Activated CD8-positive, alpha-beta memory T cell treated with anti-CD3 and anti-CD28 coated beads for 48 hours (primary cell): ENCODE measurements around the gene EPB42.
"Not testable (repeated sequence)": the region's sequence is repeated elsewhere in the genome, so short reads cannot be mapped to it uniquely, and the experiment has no call there.

Experiments used
- DNase-seq, 3 experiments: peaks; one replicate each; pipeline ENCODE4 v3.0.0-alpha.2; 2020; ENCODE audit warnings: low read depth in 2 of 3, low spot score in 2 of 3

Gene EPB42

DNA sequence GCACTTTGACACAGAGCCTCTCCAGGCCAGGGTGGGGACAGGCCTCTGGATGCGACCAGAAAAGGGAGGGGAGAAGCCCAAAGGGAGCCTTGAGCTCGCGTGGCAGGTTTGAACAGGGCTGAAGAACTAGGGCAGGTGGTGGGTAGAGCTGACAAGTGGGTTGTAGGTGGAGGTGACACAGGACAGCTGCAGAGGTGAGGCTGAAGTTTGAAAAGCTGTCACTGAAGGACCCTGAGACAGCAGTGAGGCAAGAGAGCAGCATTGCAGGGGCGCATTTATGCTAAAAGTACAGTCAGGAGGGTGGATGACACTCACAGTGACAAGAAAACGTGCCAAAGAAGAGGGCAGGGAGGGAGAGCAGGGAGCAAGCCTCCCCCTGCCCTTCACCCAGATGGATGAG lies 21.8 kb upstream of the EPB42 start:
- no peak for DNase-seq

DNA sequence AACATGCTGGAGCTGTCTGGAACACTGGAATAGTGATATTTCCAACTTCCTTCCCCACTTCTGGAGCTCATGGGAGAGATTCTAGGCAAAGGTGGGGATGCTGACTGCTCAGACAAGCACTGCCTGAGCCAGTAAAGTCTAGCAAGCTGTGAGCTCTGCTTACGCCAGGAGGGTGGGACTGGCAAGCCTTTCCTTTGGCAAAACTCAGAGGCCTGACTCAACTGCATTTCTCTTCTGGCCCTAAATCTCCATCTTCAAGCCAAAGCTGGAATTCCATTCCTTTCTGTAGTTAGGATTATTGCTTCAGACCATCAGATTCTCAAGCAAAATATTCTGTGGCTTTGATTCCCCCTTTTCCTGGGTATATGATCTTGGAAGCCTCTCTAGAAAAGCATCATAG lies 20.3 kb upstream of the EPB42 start:
- no peak for DNase-seq

DNA sequence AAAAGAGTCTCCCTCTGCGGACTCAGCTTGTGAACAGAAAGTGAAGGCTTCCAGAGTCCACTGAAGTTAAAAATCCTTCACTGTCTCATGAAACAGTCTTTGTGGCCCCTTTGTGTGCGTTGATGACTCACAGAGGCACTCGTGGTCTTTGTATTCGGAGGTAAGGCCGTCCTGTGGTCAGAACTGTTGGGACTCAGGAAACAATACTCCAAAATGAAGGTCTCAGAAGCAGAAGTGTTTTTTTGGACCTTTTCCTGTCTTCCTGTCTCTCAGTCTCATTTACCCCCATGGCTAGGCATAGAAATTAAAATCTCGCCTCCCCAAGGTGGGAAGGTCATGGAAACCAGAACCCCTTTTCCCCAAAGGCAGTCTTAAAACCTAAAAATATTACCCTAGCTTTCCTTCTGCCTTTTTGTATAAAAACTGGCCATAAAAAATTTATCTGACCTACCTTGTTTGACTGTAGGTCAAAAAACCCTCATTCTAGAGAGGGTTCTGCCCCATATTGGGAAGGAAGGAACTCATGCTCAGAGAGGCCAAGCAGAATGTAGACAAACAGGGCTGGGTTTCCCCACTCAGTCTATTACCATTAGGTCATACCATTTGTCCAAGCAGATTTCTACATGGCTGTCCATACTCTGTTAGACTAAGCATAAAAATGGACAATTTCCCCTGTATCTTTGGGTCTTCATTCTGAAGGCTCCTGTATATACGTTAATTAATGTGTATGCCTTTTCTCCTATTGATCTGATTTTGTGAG lies 19.1 kb upstream of the EPB42 start:
- no peak for DNase-seq

DNA sequence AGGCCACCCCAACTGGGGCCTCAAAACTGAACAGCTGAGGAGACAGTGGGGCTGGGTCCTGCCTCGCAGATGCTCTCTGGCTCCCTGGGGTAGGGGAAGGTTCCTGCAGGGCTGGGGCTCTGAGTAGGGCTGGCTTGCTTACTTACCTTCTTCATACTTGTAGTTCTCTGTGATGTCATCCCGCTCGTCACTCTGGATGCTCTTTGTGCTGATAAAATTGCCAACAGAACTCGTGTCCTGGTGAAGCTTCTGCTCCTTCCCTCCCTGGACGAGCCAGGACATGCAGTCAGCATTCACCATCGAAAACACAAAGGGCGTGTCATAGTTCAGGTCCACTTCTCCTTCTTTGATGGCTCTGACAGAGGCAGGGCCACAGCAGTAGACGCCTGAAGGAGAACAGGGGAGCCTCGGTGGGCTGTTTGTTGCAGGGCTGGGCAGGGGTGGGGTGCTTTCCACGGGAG lies 17.9 kb upstream of the EPB42 start:
- no peak for DNase-seq

DNA sequence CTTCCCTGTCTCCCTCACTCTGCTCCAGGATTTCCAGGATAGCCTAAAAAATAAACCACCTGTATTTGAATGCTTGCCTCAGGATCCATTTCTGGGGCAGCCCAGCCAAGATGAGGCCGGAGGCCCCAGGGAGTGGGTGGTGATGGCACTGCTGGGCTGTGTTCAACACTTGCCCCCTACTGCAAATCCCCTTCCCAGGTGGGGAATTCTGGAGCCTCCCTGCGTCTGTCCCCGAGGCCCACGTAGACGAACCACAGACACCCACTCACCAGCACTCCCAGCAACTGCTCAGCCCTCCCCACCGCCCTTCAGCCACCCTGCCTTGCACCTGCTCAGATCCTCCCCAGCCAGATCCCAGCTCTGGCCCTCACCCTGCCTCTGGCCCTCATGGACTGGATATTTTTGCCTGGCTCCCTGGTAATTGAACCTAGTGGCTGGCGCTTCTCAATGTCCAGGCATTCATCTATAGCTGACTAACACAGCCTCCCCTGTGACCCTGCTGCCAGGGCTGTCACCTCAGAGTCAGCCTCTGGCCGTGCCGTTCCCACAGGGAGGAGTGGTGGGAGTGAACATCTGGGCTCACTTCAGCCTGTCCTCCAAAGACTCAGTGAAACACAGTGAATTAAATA lies 17.1 kb upstream of the EPB42 start:
- no peak for DNase-seq

DNA sequence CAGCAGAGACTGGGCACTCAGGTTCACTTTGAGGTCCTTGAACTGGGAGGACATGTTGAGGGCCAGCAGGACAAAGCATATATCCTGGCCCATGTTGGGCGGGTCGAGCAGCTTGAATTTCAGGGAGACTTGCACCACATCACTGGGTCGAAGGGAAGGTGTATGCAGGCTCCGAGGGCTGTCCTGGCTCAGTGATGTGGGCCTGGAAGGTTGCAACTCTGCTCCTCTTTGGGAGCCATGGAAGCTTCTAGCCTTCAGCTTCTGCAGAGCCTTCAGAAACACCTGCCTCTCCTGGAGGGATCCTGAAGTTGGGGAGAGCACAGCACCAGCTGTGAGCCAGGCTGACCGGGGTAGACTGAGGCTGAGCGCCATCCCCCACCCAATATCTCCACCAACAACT lies 14.7 kb upstream of the EPB42 start:
- DNase-seq, result no peak

DNA sequence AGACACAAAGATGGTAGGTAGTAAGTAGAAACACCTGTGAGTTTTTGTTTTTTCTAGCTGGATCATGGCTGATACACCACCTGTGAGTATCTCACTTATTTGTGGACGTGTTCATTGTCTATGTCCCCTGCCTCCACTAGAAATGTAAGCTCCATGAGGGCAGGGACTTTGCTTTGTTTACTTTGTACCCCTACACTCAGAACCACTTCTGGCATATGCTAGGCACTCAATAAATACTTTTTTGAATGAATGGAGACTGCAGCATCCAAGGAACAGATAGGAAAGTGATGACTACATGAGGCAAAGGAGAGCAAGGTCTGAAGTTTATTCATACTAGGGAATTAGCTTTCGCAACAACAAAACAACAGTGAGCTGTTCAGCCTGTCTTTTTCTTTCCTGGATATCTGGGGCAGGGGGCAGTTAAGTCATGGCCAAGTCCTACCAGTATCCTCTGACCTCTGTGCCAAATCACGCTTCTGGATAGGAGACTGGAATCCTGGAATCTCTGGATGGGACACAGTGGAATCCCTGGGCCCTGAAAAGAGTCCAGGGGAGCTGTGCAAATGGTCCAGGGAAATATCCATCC lies 11.6 kb upstream of the EPB42 start:
- no peak for DNase-seq

DNA sequence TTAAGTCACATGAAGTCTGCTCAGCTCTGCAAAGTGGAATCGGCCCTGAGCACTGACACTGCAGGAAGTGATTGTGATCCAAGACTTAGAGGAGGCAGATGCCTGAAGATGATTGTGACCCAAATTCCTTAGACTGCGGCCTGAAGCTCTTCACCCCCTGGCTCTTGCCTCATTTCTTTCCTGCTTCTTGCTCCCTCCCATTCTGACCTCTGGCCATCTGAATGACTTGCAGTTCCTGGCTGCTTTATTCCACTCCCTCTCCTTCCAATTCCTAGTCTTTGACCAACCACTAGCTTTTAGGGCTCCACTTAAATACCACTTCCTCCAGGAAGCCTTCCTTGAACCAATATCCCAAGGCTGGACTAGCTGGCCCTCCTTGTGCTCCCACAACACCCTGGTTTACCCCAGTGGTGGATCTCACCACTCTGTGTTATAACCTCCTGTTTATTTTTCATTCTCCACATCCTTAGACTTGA lies 9.9 kb upstream of the EPB42 start:
- DNase-seq, result no peak

DNA sequence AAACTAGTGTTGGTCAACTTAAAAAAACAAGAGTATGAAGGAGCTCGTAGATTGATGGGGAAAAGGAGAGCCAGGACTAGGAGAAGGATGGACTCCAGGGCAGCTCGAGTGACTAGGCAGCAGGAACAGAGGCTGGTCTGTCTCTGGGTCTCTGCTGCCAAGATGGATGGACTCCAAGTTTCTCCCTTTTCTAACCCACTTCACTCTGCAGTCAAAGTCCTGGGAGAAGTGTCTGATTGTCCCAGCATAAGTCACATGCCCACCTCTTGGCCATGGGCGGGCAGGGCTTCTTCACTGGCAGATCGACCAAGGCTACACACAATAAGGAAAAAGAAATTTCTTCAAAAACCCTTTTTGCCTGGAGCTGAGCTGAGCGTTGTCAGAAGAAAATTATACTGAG lies 9.2 kb upstream of the EPB42 start:
- no peak for DNase-seq

DNA sequence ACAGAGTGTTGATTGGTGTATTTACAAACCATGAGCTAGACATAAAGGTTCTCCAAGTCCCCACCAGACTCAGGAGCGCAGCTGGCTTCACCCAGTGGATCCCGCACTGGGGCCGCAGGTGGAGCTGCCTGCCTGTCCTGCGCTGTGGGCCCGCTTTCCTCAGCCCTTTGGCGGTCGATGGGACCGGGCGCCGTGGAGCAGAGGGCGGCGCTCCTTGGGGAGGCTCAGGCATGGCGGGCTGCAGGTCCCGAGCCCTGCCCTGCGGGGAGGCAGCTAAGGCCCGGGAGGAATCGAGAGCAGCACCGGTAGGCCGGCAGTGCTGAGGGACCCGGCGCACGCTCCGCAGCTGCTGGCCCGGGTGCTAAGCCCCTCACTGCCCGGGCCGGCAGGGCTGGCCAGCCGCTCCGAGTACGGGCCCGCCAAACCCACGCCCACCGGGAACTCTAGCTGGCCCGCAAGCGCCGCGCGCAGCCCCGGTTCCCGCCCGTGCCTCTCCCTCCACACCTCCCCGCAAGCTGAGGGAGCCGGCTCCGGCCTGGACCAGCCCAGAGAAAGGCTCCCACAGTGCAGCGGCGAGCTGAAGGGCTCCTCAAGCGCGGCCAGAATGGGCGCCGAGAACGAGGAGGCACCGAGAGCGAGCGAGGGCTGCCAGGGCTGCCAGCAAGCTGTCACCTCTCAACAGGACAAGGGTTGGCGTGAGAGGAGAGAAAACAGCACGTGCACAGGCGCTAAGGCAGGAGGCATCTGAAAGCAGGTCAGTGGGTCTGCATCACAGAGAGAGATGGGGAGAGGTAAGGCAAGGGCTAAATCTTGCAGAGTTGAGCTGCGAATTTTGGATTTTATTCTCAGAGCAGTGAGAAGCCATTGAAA lies 5.9 kb upstream of the EPB42 start:
- no peak for DNase-seq

DNA sequence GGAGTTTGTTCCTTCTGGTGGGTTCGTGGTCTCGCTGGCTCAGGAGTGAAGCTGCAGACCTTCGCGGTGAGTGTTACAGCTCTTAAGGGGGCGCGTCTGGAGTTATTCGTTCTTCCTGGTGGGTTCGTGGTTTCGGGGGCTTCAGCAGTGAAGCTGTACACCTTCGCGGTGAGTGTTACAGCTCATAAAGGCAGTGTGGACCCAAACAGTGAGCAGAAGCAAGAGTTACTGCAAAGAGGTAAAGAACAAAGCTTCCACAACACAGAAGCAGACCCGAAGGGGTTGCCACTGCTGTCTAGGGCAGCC lies 5.1 kb upstream of the EPB42 start:
- DNase-seq, result not testable (repeated sequence)

DNA sequence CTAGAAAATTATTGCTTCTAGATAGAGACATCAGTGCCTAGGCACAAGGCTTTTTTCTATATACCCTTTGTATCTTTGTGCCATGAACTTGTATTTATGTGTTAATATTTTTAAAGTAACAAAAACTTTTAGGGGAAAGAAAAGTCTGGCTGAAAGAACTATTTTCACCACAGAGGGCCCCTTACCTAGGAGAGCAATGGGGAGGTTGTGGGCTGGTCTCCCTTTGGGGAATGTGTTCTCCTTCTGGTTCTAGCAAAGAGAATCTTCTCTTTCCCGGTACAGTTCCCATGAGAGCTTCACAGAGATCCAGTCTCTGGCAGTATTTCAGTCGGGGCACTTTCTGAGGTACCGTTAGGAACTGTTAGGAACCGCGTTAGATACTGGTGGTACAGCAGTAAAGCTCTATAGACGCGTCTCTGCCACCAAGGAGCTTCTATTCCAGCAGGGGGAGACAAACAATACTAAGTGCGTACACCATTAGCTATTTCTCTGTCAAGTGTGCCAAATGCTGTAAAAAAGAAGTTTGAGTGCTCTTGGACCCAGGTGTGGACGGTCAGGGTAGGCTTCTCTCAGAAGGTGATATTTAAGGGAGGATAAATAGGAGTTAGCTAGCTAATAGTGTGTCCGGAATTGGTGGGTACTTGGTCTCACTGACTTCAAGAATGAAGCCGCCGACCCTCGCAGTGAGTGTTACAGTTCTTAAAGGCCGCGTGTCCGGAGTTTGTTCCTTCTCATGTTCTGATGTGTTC lies 4.6 kb upstream of the EPB42 start:
- no peak for DNase-seq

DNA sequence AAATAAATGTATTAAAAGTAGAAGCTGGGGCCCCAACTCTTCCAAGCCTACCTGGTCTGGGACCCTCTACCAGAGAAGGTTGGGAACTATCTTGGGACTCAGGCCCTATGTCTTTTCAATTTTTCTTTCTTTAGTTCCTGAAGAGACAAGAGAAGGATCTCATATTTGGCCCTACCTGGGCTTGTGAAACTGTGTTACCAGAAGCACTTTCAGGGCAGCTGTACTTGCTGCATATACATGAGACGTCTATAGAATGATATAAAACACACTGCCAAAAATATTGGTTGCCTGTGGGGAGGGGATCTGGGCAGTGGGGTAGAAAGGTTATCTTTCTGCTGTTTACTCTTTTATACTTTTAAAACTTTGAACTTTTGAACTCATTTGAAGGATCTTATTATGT lies 604 bp upstream of the EPB42 start:
- no peak for DNase-seq

DNA sequence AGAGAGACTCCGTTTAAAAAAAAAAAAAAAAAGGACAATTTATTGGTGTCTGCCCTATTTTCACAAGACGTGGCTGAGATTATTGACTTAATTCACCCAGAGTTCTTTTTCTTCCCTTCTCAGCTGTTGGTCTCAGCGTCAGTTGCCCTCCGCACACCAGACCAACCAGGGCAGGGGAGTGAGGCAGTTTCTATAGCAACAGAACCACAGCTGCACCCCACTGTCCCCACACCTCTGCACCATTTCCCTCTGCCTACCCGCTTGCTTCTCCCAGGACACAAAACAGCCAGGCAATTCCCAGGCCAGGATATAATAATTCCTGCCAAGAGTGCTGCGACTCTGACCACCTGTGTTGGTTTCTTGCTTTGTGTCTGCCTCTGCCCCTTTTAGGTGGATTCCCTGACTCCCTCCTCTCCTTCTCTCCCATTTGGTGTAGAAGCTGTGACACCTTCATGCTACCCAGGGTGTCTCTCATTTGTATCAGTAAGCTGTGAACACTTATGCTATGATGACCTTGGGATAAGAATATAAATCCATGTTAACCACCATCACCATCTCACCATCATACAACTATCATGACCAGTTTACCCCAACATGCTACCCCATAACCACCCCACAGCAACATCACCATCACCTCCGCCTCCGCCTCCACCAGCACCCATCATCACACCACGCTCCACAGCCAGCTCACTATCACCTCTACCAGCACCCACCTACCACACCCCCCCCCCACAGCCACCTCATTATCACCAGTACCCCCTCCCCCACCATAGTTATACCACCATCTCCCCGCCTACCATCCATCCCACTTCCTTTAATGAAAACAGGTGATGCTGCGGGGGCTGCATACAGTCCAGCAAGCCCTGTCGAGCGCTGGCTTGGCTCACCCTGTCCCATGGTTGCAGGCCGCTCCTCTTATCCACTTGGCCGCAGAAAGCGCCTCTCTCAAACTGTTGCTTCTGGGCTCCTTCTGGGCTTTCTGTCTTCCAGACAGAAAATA lies 589 bp downstream of the EPB42 start:
- DNase-seq, result no peak

DNA sequence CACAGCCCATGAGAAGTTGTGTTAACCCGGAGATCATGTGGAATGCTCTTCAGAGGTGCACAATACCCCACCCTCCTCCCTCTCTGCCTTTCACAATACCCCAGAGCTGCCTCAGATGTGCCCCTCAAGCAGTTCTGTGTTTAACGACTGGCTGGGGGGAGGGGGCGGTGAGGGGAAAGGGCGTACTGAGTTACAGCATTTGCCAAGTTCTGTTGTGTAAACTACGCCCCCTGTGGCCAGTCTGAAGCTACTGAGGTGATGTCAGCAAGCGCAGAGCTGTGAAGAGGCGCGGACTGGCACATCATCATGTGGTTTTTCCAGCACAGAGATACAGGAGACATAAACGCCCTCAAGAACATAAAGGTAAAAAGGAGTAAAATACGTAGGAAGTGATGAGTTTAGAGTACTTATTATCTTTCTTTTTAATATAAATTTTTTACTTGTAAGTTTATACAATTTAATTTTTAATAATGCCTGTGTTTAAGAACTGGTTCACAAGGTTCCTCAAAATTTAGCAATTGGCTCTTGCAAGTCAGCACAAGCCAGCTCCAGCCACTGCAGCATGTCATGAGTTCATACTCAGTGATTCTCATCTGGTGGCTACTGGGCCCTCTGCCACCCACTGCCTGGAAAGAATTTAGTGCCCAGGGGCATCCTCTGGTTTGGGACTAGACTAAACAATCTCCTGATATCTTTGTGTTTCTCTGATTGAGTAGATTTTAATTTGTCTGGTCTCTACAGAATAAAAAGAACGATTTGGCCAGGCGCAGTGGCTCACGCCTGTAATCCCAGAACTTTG lies 1.7 kb downstream of the EPB42 start:
- DNase-seq, result no peak

DNA sequence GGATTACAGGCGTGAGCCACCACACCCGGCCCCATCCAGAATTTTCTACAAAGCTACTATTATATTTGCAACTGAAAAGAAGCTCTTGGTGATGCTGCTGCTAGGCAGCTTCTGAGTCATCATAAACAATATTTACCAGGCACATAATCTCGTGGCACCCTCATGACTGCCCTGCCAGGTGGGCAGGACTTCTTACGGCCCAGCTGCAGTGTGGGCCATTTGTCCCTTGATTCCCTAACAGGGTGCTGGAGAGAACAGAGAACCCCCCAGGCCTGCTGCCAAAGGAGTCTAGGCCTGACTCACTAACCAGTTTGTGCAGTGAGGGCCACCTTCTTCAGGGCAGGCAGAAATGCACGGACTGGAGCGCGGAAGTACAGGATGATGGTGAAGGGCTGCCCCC lies 4.9 kb downstream of the EPB42 start:
- no peak for DNase-seq

DNA sequence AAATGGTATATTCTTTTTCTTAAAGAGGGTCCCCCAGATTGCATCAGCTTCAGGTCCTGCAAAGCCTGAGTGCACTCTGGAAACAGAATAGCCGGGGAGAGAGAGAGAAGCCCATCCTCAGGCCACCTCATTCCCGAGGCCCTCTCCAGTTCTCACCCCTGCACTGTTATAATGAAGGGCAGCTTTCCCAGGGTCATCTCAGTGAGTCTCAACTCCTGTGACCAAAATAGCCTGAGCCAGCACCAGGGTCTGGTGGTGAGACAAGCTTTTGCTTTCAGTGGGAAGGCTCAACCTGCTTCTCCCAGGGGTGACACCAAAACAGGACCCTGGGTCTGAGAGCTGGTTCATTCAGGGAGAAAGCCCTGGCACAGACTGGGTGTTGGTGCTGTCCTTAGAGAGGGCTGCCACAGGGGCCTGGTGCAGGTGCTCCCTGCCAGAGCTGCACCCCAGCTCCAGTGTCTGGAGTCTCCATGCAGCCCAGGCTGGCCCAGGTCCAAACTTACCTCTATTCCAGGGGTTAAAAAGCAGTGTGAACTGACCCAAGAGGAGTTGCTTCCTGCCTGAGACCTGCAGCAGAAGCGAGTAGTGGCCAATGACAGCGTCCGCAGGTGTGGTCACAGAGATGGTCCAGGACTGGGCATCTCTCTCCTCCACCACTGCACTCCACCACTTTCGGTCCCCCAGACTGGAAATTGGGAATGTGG lies 6.1 kb downstream of the EPB42 start:
- DNase-seq, result no peak

DNA sequence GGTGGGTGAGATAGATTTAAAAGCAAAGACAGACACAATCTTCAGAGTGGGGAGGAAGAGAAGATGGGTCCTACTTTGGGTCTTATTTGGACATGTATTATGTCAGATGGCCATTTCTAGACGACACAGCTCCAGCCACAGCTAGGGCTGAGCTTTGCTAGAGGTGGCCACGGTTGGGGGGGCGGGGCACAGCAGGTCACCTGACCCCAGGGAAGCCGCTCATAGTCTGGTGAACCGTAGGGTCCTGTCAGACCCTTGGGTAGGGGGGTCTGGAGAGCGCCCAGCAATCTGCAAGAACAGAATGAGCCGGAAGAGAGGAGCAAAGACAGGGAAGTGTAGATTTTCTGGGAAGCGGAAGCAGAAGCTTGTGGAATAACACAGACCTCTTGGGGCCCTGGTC lies 6.6 kb downstream of the EPB42 start:
- no peak for DNase-seq
